Right kidney (tissue), 1 donor: Measurements from ENCODE around the gene LCP1.
"Not testable (repeated sequence)": the region's sequence is repeated elsewhere in the genome, so short reads cannot be mapped to it uniquely, and the experiment has no call there.

Experiments
- DNase-seq: peaks from one replicate; pipeline ENCODE4 v3.0.0-alpha.2; 2016

LCP1 gene

DNA sequence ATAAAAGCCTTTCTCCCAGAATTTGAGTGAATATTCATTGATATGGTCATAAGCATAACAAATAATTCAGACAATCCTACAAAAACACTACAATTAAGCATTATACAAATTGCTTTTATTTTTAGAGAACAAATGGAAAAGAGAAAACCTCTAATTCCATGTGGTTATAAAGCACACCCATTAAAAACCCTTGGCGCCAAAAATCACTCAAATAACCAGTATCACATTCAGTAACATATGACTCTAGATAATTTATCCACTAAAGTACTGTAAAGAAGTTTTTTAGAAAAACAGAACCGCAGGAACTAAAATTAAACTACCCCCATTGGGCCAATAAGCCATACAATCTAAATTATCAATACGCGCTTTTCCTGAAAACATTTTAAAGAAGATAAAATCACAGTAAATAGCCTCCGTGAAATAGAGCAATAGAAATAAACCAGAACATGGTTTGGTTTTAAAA is 569 bp downstream of the LCP1 start:
- no peak for DNase-seq

GRCh38 chr13:46179969-46180763 is 1.8 kb downstream of the LCP1 start:
- no peak for DNase-seq

GRCh38 chr13:46179491-46179908 is 2.5 kb downstream of the LCP1 start:
- DNase-seq = no peak

DNA sequence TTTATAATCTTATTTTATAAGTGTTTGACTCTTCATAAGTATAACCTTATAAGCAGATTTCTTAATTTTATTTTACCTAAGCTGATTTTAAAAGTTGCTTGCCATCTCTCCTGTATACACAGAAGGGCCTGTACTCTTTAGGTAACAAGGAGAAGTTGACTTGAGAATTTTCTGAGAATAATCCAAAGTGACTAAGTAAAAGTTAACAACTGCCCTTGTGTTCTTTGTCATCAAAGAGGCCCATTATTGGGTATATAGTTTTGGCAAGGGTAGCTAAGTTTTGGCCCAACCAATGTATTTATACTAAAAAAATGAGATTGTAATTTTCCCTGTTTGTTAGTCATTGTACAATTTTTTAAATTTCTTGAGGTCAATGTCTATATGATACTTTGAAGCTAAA is 3.2 kb downstream of the LCP1 start:
- DNase-seq = no peak

DNA sequence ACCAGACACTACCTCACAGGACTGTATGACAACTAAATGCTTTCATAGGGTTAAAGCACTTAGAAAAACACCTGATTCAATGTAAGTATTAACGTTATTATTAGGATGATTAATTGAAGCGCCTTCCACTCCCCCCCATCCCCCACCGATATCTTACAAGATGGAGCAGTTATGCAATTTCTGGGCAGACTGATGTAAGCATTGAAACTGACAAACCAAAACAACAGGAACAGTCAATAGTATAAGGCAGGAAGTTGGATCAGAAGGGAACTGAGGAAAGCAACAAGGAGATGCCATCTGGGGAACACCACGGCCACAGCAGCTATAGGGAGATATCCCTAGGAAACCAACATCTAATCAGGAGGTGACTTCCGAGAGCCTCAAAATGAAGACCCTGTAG is 3.8 kb downstream of the LCP1 start:
- no peak for DNase-seq

DNA sequence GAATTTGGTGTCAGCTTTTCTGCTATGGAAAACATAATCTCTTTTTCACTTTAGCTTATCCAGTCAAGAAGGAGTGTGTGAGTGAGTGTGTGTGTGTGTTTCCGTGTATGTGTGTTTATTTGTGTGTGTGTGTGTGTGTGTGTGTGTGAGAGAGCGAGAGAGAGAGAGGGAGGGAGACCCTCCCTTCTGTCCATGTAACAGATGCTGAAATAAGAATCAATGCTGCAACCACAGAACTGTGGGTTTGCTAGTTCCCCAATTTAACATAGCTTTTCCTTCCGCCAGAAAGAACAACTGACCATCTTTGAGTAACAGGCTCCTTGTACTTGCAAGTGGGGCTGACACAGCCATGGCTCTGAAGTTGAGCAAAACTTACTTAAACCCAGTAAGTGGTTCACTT is 5.2 kb downstream of the LCP1 start:
- DNase-seq = no peak

DNA sequence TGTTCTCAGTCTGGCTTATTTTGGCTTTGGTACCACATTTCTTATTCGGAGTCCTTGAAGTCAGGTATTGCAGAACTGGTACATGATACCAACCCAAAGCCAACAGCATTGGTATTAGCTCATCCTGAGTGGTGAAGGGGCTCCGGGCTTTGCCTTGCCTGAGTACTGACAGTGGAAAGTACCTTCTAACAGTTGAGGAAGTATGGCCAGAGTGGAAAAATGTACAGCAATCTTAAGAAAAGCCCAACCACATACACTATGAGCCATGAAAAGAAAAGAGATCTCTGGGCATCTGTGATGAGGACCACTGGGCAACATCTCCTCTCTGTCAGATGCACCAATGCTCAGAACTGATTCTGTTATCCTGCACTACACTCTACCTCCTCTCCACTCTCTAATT is 8.3 kb downstream of the LCP1 start:
- DNase-seq = no peak

DNA sequence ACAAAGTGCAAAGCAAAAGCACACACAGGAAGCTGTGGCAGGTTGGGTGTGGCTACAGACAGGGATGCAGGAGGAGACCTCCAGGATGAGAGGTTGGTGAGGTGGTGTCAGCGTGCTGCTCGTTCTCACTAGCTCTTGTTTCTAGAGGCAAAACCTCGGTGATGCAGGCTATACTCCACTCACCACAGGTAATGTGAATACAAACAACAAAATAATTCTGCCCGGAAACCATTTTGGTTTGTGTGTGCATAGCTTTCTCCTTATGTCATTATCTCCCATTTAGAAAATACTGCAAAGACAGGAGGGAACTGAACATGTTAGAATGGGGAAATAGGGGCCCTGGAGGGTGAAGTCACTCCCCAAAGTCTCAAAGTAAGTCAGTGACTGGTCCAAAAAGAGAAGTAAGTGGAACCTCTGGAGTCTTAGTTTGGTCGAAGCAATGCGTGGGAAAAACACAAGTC is 9.4 kb downstream of the LCP1 start:
- DNase-seq = no peak

DNA sequence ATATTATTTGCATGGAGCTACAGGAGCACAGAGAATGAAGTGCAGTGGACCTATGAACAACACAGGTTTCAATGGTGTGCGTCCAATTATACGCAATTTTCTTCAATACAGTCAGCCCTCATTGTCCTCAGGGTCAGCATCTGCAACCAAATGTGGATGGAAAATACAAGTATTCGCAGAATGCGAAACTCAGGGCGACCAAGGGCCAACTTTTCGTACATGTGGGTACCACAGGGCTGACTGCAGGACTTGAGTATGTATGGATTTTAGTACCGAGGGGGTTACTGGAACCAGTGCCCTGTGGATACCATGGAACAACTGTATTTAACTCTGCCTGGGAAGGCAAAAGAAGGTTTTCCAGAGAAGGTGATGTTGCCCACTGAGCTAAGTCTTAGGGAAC is 10.2 kb downstream of the LCP1 start:
- DNase-seq = no peak

DNA sequence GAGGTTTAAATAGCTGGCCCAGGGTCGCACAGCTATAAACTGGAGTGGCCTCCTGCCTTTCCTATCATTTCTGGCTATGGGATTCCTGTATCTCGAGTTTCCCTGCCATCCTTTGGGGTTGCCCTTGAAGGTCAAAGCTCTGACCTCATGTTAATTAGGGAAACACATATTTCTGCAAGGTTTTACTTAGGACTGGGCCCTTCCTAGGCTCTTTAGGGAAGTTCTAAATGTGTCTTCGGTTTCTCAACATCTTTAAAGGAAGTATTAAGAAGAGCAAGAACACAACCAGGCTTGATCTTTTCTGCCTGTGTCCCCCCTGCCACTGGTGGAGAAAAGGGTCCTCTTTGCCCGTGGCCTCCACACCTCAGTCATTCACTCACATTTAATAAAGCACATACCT is 10.8 kb downstream of the LCP1 start:
- no peak for DNase-seq

GRCh38 chr13:46170687-46171086 is 11.3 kb downstream of the LCP1 start:
- DNase-seq = no peak

DNA sequence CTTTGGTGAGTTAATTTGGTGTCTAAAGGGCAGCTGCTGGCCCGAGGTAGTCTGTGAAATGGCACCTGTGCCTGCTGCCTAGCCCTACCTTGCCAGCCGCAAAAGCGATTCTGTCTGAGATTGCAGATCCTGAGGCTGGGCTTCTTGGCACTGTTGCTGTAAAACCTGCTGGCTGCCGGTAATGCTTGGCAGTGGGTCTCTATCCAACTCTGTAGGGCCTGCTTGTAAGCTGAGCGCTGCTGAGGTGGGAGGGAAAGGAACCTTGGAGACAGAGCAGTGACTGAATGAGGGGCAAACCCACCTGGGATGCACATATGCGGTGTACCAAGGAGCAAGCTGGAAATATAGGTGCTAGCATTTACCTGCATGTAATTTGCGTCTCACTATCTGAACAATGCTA is 11.7 kb downstream of the LCP1 start:
- no peak for DNase-seq

- DNase-seq = no peak
Measured at GRCh38 chr13:46169758-46170157, 12.2 kb downstream of the LCP1 start.

DNA sequence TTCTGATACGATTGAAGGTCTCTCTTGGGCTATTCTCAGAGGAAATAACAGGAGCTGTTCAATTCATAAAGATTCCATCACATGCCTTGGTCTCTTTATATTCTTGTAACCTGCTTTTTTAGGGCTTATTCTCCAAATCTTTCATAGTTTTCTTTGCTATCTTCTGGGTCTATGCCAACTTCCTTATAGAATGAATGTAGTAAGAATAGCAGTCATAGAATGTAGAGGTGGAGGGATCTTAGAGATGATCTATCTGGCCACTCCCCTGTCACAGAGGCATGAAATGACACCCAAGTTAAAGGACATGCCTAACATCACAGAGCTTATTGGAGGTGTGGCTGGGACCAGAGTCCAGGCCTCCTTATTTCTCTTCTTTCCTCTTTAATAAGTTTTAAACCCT is 13.2 kb downstream of the LCP1 start:
- no peak for DNase-seq

GRCh38 chr13:46168341-46168740 is 13.6 kb downstream of the LCP1 start:
- no peak for DNase-seq

DNA sequence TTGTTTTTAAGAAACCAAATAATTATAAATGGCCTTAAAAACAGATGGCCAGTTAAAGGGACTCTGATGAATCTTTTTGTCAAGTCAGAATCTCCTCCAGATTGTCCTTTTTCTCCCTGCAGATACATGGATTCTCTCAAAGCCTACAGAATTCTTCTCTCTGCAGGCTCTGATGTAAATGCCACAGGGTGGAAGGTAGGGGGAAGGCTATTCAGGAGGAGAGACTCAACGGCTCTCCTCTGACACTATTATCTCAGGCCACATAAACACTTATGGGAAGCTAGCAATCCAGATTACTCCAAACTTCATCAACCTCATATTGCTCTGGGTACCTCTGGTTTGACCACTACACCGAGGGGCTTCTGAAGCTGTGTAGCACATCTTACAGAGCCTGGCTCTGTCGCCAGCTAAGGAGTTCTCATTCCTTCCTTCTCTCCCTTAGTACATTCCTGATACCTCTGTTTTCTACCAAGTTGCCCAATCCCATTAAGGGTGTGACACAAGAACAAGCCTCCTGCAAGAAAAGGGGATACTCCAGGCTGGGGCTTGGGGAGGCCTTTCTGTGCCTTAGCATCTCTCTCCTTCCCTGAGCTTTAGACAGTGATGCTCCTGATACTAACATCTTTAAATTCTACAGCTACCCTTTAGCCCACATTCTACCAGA is 14.9 kb downstream of the LCP1 start:
- DNase-seq = no peak

GRCh38 chr13:46166224-46166584 is 15.8 kb downstream of the LCP1 start:
- no peak for DNase-seq

- DNase-seq = no peak
Measured at GRCh38 chr13:46165485-46166223, 16.3 kb downstream of the LCP1 start.

- no peak for DNase-seq
Measured at GRCh38 chr13:46164661-46165060, 17.3 kb downstream of the LCP1 start.

- DNase-seq = not testable (repeated sequence)
Measured at GRCh38 chr13:46162741-46163140, 19.2 kb downstream of the LCP1 start.

DNA sequence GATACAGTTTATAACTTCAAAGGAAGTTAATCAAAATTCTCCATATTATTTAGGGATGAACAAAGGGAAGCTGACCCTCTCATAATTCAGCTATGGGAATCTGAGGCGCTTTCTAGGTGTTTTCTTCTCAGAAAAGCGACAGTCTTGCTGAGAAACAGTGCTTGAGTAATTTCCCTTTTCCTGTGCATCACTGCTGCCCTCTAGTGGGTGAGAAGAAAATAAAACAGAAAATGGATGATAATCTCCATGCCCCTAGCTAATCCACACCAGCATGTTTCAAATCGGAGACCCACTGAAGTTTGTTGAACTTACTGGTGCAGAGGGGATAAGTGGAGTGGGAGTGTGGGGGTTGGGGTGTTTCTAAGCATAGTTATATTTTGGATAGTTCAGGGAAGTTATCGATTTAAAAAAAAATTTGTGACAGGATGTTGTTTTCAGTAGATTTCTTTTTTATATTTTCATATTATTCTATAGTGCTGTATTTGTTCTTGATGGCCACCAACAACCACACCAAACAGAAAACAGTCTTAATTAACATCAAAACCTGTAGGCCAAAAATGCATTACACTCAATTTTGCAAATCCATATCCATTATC is 21.4 kb downstream of the LCP1 start:
- DNase-seq = no peak

GRCh38 chr13:46160065-46160464 is 21.9 kb downstream of the LCP1 start:
- DNase-seq = no peak

DNA sequence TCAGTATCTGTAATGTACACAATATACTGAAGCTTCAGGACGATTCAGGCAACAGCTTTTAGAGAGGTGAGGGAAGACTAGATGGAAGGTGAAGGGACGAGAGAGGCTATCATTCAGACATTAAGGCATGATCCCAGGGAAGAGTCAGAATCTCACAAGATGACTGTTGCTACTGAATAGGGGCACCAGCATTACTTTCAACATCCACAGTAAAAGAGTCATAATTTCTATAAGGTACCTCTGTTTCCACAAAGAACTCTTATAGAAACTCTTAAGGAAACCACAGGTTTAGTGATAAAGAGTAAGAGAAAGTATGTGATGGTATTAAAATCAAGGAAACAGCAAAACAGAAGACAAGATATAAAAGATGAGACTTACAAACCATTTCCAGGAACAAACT is 23.0 kb downstream of the LCP1 start:
- no peak for DNase-seq
